Left ventricle myocardium inferior (tissue), 1 donor: ENCODE results near the gene RTL9. TPM values are rescaled to one million over a fixed set of nuclear protein-coding genes. Genes with fewer than 3 reads are reported as not detected.

Experiments
- DNase-seq: peaks from one replicate; pipeline ENCODE4 v3.0.0-alpha.2; 2020
- H3K27ac ChIP-seq: fragments of 200-600 bp; replicated peaks from 2 replicates; pipeline ENCODE4 v1.8.0; 2021
- H3K27me3 ChIP-seq: fragments of 200-600 bp; 2 replicates; pipeline ENCODE4 v1.8.0; 2021; ENCODE audit warnings: low read depth
- H3K36me3 ChIP-seq: fragments of 200-600 bp; 2 replicates; pipeline ENCODE4 v1.8.0; 2021
- H3K4me1 ChIP-seq: fragments of 200-600 bp; 2 replicates; pipeline ENCODE4 v1.8.0; 2021
- H3K4me3 ChIP-seq: fragments of 200-600 bp; 2 replicates; pipeline ENCODE4 v1.8.0; 2021; ENCODE audit warnings: mild to moderate bottlenecking, moderate library complexity
- H3K9me3 ChIP-seq: fragments of 200-600 bp; replicated peaks from 2 replicates; pipeline ENCODE4 v1.8.0; 2021
- CTCF ChIP-seq: fragments of 200-600 bp; IDR thresholded peaks from 2 replicates; pipeline ENCODE4 v1.8.0; 2021; ENCODE audit warnings: antibody characterized with exemption, mild to moderate bottlenecking, borderline replicate concordance
- intact Hi-C: fragments of 100-400 bp; cut with micrococcal nuclease; formaldehyde crosslinking; loops from one replicate; pipeline ENCODE4 v1.11.0; 2022
- total RNA-seq: library from RNA; stranded (reverse); fragmentation: NEBNext Ultra II Directional; extraction: Animal tissue kit (Norgen Biotek cat#: 25700); gene quantifications from one replicate; pipeline ENCODE4 v1.2.1, GENCODE V29; 2021
- donor health status: DM: no; HTN: yes; CAD: no; lungs with severe emphysema.

The RTL9 gene
- total RNA-seq, 1 donor from 2014 or later: 0.66 TPM

GRCh38 chrX:110397904-110398303, 39.3 kb downstream of the RTL9 start:
- no peaks in the 10 kb centered on the region for H3K27me3 ChIP-seq
- intact Hi-C loops: no loop called here
- no peak for TF ChIP-seq CTCF

GRCh38 chrX:110399497-110399896, 40.8 kb downstream of the RTL9 start:
- Histone ChIP-seq H3K9me3 (no peaks in the 10 kb centered on the region), H3K4me1 (no peaks in the 10 kb centered on the region), H3K4me3 (no peak overlapping the region), H3K27ac (no peak overlapping the region), H3K27me3 (no peaks in the 10 kb centered on the region), H3K36me3 (no peaks in the 10 kb centered on the region)
- TF ChIP-seq CTCF: no peak
- DNase-seq: no peak
- intact Hi-C loops: no loop called here

More at GRCh38 chrX:110397904-110398303, 39.3 kb downstream of the RTL9 start:
- no peaks in the 10 kb centered on the region for H3K4me1 ChIP-seq
- no peak for DNase-seq
- no peaks in the 10 kb centered on the region for H3K9me3 ChIP-seq
- no peak overlapping the region for H3K4me3 ChIP-seq
- no peaks in the 10 kb centered on the region for H3K36me3 ChIP-seq
- no peak overlapping the region for H3K27ac ChIP-seq

GRCh38 chrX:110399966-110400365, 41.3 kb downstream of the RTL9 start:
- Histone ChIP-seq H3K4me1 (no peaks in the 10 kb centered on the region), H3K9me3 (no peaks in the 10 kb centered on the region), H3K27me3 (no peaks in the 10 kb centered on the region), H3K36me3 (no peaks in the 10 kb centered on the region), H3K27ac (no peak overlapping the region), H3K4me3 (no peak overlapping the region)
- no peak for TF ChIP-seq CTCF
- DNase-seq: no peak
- intact Hi-C loops: no loop called here

GRCh38 chrX:110401135-110401534, 42.5 kb downstream of the RTL9 start:
- H3K27ac ChIP-seq: no peak overlapping the region
- H3K4me3 ChIP-seq: no peak overlapping the region
- no peaks in the 10 kb centered on the region for H3K4me1 ChIP-seq
- no peaks in the 10 kb centered on the region for H3K27me3 ChIP-seq
- no peak for DNase-seq
- intact Hi-C loops: no loop called here
- H3K9me3 ChIP-seq: no peaks in the 10 kb centered on the region
- TF ChIP-seq CTCF: no peak
- no peaks in the 10 kb centered on the region for H3K36me3 ChIP-seq

- H3K27me3 ChIP-seq: no peaks in the 10 kb centered on the region
- no peak for TF ChIP-seq CTCF
- no peak overlapping the region for H3K4me3 ChIP-seq
- H3K36me3 ChIP-seq: no peaks in the 10 kb centered on the region
- peak; percentile 34 for DNase-seq
- no peaks in the 10 kb centered on the region for H3K4me1 ChIP-seq
- H3K9me3 ChIP-seq: no peaks in the 10 kb centered on the region
- intact Hi-C loops: no loop called here
- no peak overlapping the region for H3K27ac ChIP-seq
Measured at GRCh38 chrX:110402091-110402849, 43.6 kb downstream of the RTL9 start.
